NCI-H2196 treated with DMSO at 0.1 percent for 48 hours (cell line): ENCODE measurements around the gene IFNA2.
"Not testable (repeated sequence)": the region's sequence is repeated elsewhere in the genome, so short reads cannot be mapped to it uniquely, and the experiment has no call there.

Source experiments
- DNase-seq: peaks from one replicate; lab custom pipeline; 2025; ENCODE audit not compliant: unreplicated experiment; lab: John Stamatoyannopoulos, UW

IFNA2 gene

DNA sequence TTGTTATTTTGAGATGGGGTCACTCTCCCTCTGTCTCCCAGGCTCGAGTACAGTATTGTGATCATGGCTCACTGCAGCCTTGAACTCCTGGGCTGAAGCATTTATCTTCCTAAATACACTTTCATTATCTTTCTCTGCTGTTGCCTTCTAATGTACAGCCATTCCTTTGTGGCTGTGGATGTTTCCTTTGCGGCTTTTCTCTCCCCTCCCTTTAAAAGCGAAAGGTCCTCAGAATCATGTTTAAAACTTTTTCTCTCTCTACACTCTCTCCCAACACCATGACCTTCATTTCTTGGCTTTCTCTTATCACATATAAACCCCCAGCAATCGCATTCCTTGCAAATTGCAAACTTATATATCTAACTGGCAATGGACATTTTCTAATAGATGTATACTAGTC lies 1.6 kb downstream of the IFNA2 start:
- DNase-seq = no peak

DNA sequence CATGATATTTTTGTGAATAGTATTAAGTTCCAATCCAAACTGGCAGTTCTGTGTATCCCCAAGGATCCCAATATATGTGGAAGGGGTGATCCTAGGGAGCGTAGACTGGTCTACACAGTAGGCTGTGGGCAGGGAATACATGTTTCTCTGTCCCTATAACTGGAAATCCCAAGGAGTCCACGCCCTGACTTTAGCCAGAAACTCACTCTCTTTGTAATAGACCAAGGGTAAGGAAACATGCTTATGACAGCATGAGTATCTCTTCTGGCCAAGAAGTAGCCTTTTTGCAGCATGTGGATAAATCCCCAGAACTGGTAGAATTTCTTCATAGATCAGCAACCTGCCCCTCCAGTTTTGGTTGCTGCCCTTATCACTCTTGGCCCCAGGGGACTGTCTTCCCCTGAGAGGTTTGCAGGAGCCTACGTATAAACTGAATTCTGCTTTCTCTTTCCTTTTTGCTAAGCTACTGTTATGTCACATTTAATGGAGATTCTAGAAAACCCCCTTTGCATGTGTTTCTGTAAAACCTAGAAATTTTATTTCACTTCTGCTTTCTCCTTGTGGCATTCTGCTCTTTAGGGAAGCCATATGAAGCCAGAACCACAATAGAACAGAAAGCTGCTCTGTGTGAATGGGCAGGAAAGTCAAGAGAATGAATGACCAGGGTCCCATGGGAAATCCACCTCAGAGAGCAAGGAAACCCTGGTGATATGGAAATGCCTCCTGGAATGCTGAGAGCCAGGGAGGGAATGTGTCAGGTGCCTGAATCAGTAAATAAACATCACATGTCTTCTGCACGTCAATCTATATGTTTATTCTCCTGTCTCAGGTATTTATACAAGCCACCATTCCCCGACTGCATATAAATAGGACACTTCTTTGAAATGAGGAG lies 3.5 kb downstream of the IFNA2 start:
- no peak for DNase-seq

DNA sequence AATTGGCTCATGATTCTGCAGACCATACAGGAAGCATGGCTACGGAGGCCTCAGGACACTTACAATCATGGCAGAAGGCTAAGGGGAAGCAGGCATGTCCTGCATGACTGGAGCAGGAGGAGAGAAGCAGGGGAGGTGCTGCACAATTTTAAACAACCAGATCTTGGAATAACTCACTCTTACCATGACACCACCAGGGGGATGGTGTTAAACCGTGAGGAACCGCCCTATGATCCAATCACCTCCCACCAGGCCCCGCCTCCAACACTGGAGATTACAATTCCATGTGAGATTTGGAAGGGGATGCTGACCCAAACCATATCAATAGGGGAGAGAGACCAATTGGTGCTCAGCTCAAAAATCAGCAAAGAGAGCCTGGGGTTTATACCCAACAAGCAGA lies 13.7 kb downstream of the IFNA2 start:
- not testable (repeated sequence) for DNase-seq

DNA sequence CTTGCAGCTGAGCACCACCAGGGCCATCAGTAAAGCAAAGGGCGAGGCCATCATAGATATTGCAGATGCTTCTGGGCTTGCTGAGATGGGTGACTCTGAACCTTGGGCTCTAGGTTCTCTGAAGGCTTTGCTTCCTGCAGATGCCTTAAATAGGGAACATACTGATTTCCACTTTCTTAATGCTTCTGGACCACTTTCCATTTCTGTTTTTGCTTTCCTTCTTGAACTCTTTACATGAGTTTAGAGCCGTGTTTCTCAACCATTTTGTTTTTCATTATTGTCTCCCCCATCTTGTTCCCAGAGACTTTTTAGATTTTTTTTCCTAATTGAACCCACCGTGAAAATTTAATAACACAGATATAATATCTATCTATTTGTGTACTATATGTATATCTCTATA lies 17.2 kb downstream of the IFNA2 start, which contains the start of gene IFNA13:
IFNA13 (minus strand) TSS at position 101 of the 400 bp plus-strand sequence; CDS start at position 54, 47 bp downstream.
- no peak for DNase-seq

DNA sequence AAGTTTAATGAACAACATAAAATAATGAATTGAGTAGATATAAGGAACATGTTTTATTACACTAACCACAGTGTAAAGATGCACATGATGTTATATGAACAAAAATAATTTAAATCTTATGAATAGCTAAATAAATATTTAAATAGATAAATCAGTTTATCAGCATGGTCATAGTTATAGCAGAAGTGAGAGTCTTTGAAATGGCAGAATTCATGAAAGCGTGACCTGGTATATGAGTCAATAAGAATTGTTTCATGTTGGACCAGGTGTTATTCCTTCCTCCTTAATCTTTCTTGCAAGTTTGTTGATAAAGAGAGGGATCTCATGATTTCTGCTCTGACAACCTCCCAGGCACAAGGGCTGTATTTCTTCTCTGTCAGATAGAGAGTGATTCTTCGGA lies 18.0 kb downstream of the IFNA2 start:
- not testable (repeated sequence) for DNase-seq

DNA sequence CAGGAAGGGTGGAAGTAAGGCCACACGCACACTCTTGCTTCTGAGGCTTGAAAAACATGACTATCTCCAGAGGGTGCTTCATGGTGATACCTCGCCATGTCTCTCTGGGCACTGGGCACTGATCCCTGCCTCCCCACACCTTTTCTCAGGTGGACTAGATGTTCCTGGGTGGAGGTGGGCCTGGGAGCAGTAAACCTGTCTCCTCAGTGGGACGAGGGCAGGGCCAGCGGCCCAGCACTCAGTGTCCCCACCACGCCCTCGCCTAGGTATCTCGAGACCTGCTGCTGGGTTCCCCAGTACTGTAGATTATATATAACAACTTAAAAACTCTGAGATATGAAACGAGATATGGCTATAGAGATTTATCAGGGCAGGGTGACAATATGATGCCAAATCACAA lies 22.9 kb downstream of the IFNA2 start:
- DNase-seq = no peak

DNA sequence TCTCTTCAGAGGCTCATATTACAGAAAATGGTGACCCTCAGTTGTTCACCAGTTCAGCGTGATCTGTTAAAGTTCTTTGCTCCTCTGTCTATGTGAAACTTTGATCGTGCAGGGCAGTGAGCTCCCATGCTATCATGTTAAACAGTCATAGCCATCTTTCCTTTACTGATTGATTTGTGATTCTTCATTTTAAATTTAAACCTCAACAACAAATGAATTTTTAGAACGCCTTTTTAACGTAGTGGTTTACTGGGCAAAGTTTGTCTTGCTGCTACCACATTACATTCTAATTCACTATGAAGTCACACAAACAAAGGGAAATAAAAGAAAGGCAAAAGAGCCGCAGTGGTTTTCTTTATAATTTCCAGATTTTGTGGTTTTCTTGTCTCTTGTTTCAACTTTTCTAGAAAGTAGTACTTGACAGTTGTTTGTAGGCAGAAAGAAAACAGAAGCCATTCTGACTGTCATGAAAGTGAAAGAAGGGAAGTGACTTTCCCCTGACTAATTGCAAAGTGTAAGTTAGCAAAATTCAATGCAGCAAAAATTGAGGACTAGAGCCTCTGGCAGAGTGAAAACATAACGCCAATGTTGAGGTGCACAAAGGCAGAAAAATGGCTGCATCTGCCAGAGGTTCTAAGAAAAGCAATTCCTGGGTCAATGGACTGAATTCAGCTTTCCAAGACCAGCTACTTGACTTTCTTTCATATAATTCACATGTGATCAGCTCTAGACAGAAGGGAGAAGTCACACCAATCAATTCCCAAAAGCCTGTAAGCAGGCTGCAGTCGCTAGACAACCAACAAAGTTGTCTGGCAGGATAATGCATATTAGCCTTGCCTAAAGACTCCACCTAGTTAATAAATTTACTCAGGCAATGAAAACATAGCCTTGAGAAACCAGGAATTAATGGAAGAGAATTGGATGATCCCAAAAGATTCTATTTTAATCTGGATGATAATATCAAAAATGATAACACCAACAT lies 27.4 kb downstream of the IFNA2 start:
- DNase-seq = no peak

DNA sequence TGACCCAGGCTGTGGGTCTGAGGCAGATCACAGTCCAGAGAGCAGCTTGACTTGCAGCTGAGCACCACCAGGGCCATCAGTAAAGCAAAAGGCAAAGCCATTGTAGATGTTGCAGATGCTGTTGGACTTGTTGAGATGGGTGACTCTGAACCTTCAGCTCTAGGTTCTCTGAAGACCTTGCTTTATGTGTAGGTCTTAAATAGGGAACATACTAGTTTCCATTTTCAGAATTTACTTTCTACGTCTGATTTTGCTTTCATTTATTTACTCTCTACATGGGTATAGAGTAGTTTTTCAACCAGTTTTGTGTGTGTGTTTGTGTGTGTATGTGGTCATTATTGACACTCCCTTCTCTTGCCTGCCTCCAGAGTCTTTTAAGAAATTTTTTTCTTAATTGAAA lies 34.4 kb downstream of the IFNA2 start, which contains the start of gene IFNA6:
IFNA6 (minus strand) TSS at position 101 of the 400 bp plus-strand sequence; CDS start at position 101, 0 bp downstream.
- no peak for DNase-seq

DNA sequence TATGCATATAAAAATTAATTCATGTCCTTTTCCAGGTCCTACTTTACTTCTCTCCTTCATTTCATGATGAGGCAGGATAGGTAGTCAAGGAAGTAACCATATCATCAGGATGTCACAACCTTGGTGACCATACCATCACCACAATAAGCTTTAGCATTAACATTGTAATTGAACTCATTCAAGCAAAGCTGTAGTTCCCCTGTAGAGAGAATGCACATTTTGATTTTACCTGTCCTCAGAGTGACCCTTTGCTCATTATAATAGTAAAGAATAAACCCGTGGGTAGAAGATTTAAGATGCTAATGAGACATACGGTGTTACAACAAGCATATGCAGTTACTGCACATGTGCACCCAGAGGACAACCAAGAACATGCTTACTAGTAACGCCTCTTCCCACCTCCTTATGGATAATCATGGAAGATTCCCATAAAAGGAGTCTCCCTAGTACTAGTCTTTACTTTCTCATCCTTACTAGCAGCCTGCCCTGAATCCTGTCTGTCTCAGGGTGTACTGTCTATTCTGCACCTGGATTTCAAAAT lies 36.7 kb downstream of the IFNA2 start:
- no peak for DNase-seq

DNA sequence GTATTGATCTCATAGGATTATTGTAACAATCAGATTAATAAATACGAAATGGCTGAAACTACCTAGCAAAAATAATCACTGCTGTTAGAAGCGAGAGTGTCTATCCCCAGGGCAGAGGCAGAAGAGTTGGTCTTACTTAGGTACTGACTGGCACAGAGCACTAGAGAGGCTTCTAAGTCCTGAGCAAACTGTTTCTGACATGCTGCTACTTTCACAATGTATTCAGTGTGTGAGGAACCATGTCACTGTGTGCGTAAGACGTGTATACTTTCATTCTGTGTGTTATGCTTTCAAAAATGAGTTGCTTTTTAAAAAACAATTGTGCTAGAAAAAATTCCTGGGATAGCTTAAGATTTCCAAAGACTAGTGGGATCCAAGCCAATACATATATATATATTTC lies 44.5 kb downstream of the IFNA2 start:
- DNase-seq = no peak

DNA sequence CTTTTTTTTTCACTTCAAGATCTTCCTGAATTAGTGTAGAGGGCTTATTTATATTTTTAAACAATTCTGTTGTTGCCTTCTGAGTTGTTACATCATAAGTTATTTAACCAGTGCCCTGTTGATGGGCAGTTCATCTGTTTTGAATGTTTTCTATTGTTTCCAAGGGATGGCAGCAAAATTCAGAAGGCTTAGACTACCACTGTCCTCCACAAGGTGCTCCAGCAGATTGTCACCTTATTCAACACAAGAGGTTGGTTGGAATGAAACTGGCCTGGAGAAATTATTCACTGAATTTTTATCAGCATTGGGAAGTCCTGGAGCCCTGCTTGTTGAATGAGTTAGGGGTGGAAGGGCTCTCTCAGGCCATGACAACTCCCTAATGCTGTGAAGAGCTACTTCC lies 48.7 kb downstream of the IFNA2 start:
- DNase-seq = no peak

DNA sequence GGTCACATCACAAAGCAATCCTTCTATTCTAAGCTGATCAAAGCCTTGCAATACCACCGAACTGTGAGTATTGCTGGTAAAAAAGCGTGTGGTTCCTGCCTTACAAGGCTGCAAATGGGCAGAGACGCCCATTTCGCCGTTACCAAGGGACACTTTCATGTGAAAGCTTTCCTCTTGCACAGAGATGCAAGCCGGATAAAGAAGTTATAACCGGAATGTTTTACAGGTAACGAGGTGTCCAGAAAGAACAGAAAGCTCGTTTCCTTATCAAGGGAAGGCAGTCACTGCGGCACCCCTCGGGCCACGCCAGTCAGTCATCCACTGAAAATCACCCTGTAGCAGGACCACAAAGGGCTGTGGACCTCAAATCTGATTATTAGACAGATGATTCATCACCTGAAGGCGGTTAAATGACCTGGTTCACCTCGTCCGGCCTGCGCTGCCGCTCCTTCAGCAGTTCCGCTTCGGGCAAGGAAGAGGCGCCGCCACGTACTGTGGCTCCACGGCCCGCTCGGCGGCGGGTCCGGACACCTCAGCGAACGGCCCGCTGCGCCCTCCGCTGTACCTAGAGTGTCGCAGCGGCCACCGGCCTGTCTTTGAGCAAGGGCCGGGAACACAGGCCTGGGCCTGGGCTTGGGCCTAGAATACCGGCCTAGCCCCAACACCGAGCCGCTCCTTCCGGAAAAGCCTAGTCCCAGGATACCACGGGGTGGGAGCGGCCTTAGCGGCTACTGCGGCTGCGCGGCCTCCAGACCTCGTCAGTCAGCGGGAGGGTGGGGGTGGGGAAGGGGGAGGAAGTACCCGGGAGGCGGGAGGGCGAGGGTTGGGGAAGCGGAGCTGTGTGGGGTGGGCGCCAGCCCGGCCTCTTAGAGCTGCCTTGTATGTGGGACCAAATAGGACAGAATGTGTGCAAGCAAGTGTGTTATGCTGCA lies 50.2 kb downstream of the IFNA2 start, which contains the start of gene KLHL9:
KLHL9 (minus strand) TSS at position 704 of the 932 bp plus-strand sequence; CDS start at position 159, 545 bp downstream.
- DNase-seq = peak; percentile 87
